Sigmoid colon (tissue), 7 donors: ENCODE results near the gene UBASH3A. TPM values are rescaled to one million over a fixed set of nuclear protein-coding genes. Genes with fewer than 3 reads are reported as not detected.

Experiments used
- DNase-seq: peaks from one replicate; pipeline ENCODE4 v3.0.0-alpha.2; 2019
- H3K27ac ChIP-seq, 4 donors: fragments of 200-600 bp; sonication (generic); one replicate each; pipeline ENCODE4 v1.5.1; 2016 to 2019; ENCODE audit warnings: mild to moderate bottlenecking in 1 of 4
- H3K27me3 ChIP-seq, 3 donors: fragments of 200-600 bp; sonication (generic); one replicate each; pipeline ENCODE4 v1.5.1; 2019; ENCODE audit warnings: mild to moderate bottlenecking in 1 of 3
- H3K36me3 ChIP-seq, 4 donors: fragments of 200-600 bp; sonication (generic); one replicate each; pipeline ENCODE4 v1.5.1; 2016 to 2019
- H3K4me1 ChIP-seq, 4 donors: fragments of 200-600 bp; sonication (generic); one replicate each; pipeline ENCODE4 v1.5.1; 2017 to 2019
- H3K4me3 ChIP-seq, 4 donors: fragments of 200-600 bp; sonication (generic); one replicate each; pipeline ENCODE4 v1.5.1; 2017 to 2019; ENCODE audit warnings: mild to moderate bottlenecking in 2 of 4, moderate library complexity in 1 of 4
- H3K9me3 ChIP-seq, 4 donors: fragments of 200-600 bp in 3 of 4; sonication (generic) in 3 of 4; one replicate each; pipeline versions ENCODE4 v1.5.1 to v1.6.1; 2013 to 2019
- EP300 ChIP-seq, 4 donors: sonication (generic); formaldehyde crosslinking; IDR thresholded peaks; one replicate each; pipeline ENCODE4 v1.6.1; 2017; ENCODE audit warnings: antibody characterized with exemption in 4 of 4
- POLR2A ChIP-seq, 2 donors: fragments of 450-650 bp; IDR thresholded peaks; one replicate each; pipeline ENCODE4 v1.6.1; 2016; ENCODE audit warnings: antibody characterized with exemption in 2 of 2, mild to moderate bottlenecking in 2 of 2, moderate library complexity in 2 of 2
- POLR2AphosphoS5 ChIP-seq, 4 donors: sonication (generic); formaldehyde crosslinking; IDR thresholded peaks; one replicate each; pipeline ENCODE4 v1.6.1; 2017; ENCODE audit warnings: antibody characterized with exemption in 4 of 4
- WGBS, 2 donors: extraction: QIAGEN DNeasy Blood & Tissue Kit; methylation state at CpG; one replicate each; pipeline ENCODE4 v1.1.7; 2013; 5-methylcytosine and 5-hydroxymethylcytosine counted together
- intact Hi-C: fragments of 100-400 bp; cut with DNase I; formaldehyde crosslinking; loops from one replicate; pipeline ENCODE4 v1.15.1; 2023
- polyA plus RNA-seq, 3 donors: library from polyadenylated mRNA; stranded (reverse); fragments of 200-250 nt; gene quantifications; one replicate each; pipeline ENCODE4 v1.2.3, GENCODE V29; 2013
- total RNA-seq, 4 donors: library from RNA; depleted of rRNA; stranded (reverse); fragments of >200 nt; gene quantifications; one replicate each; pipeline ENCODE4 v1.1.0, GENCODE V29; 2016
- TF ChIP-seq, protein P1 (sequence below), 4 experiments: fragments of 450-650 bp in 3 of 4; fragments of 200-600 bp in 1 of 4; IDR thresholded peaks; one replicate each; pipeline ENCODE4 v1.5.1; 2016 to 2019; ENCODE audit warnings: antibody characterized with exemption in 4 of 4, mild to moderate bottlenecking in 3 of 4, moderate library complexity in 2 of 4
- donor health status: healthy with polysubstance abuse.
- donor health status: Bipolar disorder and iron deficiency.
- donor health status: healthy.

UBASH3A gene
- total and polyA plus RNA-seq, 7 donors, result 3.9 TPM; not detected in 6

DNA sequence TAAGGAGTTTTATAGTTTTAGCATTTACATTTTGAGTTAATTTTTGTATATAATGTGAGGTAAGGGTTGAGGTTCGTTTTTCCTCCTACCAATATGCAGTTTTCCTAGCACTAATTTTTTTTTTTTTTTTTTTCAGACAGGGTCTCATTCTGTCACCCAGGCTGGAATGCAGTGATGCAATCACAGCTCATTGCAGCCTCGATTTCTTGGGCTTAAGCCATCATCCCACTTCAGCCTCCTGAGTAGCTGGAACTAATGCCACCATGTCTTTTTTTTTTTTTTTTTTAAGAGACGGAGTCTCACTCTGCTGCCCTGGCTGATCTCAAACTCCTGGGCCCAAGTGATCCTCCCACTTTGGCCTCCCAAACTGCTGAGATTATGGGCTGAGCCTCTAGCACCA is 2.5 kb upstream of the UBASH3A start:
- 65 to 79% methylated on average over 3 of the region's 3 CpGs for WGBS, 2 donors
- Histone ChIP-seq H3K4me1 (no peaks in the 10 kb centered on the region), H3K27ac (no peak overlapping the region), H3K36me3 (no peaks in the 10 kb centered on the region), H3K9me3 (peaks cover 0 to 4% (median 0%) of the 10 kb centered on the region in 4 donors), H3K4me3 (no peak overlapping the region), H3K27me3 (no peaks in the 10 kb centered on the region)
- no peak for DNase-seq
- TF ChIP-seq, protein P1, sequence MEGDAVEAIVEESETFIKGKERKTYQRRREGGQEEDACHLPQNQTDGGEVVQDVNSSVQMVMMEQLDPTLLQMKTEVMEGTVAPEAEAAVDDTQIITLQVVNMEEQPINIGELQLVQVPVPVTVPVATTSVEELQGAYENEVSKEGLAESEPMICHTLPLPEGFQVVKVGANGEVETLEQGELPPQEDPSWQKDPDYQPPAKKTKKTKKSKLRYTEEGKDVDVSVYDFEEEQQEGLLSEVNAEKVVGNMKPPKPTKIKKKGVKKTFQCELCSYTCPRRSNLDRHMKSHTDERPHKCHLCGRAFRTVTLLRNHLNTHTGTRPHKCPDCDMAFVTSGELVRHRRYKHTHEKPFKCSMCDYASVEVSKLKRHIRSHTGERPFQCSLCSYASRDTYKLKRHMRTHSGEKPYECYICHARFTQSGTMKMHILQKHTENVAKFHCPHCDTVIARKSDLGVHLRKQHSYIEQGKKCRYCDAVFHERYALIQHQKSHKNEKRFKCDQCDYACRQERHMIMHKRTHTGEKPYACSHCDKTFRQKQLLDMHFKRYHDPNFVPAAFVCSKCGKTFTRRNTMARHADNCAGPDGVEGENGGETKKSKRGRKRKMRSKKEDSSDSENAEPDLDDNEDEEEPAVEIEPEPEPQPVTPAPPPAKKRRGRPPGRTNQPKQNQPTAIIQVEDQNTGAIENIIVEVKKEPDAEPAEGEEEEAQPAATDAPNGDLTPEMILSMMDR (IDR thresholded peaks at IDR 0.05), result no peak
- no peak for TF ChIP-seq POLR2A (IDR thresholded peaks at IDR 0.05)
- TF ChIP-seq POLR2AphosphoS5 (IDR thresholded peaks at IDR 0.05), result no peak
- TF ChIP-seq EP300 (IDR thresholded peaks at IDR 0.05), result no peak
- intact Hi-C loops, result no loop called here

GRCh38 chr21:42401820-42402251 is 1.9 kb upstream of the UBASH3A start:
- H3K9me3 ChIP-seq, result peaks cover 0 to 4% (median 0%) of the 10 kb centered on the region in 4 donors
- no peak for DNase-seq
- H3K4me3 ChIP-seq, result no peak overlapping the region
- TF ChIP-seq POLR2A (IDR thresholded peaks at IDR 0.05) (no peak), EP300 (IDR thresholded peaks at IDR 0.05) (no peak), POLR2AphosphoS5 (IDR thresholded peaks at IDR 0.05) (no peak)
- TF ChIP-seq, protein P1 (IDR thresholded peaks at IDR 0.05), result no peak
- no peaks in the 10 kb centered on the region for H3K36me3 ChIP-seq
- 57 to 81% methylated on average over 2 of the region's 2 CpGs for WGBS, 2 donors
- H3K4me1 ChIP-seq, result no peaks in the 10 kb centered on the region
- H3K27me3 ChIP-seq, result no peaks in the 10 kb centered on the region
- intact Hi-C loops, result no loop called here
- no peak overlapping the region for H3K27ac ChIP-seq

DNA sequence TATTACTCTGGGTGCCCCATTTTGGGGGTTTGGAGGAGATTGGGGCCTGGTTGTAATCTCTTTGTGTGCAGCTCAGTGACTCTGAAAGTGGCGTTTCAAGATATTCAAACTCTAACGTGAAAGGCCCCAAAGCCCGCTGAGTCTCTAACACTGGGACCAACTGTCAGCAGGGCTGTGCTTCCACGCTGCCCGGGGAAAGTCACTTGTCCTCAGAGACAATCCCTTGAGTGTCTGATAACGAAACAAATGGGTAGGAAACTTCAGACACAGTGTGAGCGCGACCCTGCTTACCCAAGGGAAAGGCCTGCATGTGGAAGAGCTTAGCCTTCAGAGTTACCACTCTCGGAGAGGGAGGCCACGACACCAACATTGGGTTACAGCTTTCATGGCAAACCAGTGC is 837 bp downstream of the UBASH3A start:
- Histone ChIP-seq H3K9me3 (peaks cover 0 to 4% (median 0%) of the 10 kb centered on the region in 4 donors), H3K27me3 (peaks cover 0 to 4% (median 0%) of the 10 kb centered on the region in 3 donors), H3K36me3 (no peaks in the 10 kb centered on the region), H3K4me1 (no peaks in the 10 kb centered on the region), H3K27ac (no peak overlapping the region), H3K4me3 (no peak overlapping the region)
- DNase-seq, result no peak
- intact Hi-C loops, result no loop called here
- TF ChIP-seq EP300 (IDR thresholded peaks at IDR 0.05) (no peak), POLR2AphosphoS5 (IDR thresholded peaks at IDR 0.05) (no peak), POLR2A (IDR thresholded peaks at IDR 0.05) (no peak)
- TF ChIP-seq, protein P1 (IDR thresholded peaks at IDR 0.05), result no peak
- 72 to 88% methylated on average over 10 of the region's 10 CpGs for WGBS, 2 donors

- Histone ChIP-seq H3K27ac (no peak overlapping the region), H3K4me3 (no peak overlapping the region), H3K27me3 (peaks cover 0 to 10% (median 0%) of the 10 kb centered on the region in 3 donors), H3K9me3 (peaks cover 0 to 4% (median 0%) of the 10 kb centered on the region in 4 donors), H3K36me3 (no peaks in the 10 kb centered on the region), H3K4me1 (no peaks in the 10 kb centered on the region)
- DNase-seq, result peak; percentile 35
- intact Hi-C loops, result no loop called here
- no peak for TF ChIP-seq EP300 (IDR thresholded peaks at IDR 0.05)
- no peak for TF ChIP-seq POLR2A (IDR thresholded peaks at IDR 0.05)
- TF ChIP-seq, protein P1 (IDR thresholded peaks at IDR 0.05), result no peak
- no peak for TF ChIP-seq POLR2AphosphoS5 (IDR thresholded peaks at IDR 0.05)
- WGBS, 2 donors, result 81 to 90% methylated on average over 23 of the region's 23 CpGs
Measured at GRCh38 chr21:42405064-42406013, 1.6 kb downstream of the UBASH3A start.
